Measurements from ENCODE around the gene EDNRA.

Gene EDNRA

GRCh38 chr4:147586032-147586431 is 105.1 kb downstream of the EDNRA start:
- in situ Hi-C loops (cut with MboI; ENCODE audit: low sequenced_read_pairs), result no loop called here

DNA sequence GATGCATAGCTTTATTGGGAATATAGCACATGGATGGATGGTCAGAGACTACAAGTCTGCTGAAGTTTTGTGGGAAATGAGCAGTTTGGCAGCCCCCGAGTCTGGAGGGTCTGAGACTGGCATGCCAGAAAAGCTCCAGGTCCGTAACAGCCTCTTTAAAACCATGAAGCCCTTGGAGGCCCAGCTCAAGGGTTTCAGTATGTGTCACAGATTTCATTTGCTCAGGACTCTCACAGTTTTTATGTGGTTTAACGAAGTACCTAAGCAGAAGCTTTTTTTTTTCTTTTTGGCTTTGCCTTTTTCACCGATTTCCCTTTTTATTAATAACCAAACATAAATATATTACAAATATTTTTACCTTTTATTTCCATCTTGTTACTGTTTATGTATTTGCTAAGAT is 105.7 kb downstream of the EDNRA start:
- in situ Hi-C loops (cut with MboI; ENCODE audit: low sequenced_read_pairs), result no loop called here

DNA sequence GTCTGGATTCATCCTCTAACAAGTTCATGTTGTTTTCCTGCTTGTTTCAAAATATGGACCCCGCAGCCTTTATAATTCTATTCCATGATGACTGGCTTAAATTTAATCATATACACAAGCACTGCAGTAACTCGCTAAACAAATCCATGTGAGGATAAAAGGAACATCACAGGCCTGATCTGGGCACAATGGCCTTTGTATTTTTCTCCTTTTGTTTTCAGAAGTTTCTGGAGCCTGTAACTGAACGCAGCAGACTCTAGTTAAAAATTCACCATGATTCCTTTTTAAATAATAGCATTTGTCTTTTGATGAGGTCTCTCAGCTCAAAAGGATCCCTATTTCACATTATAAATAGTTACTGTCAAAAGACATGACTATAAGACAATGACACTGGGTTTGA is 106.1 kb downstream of the EDNRA start:
- in situ Hi-C loops (cut with MboI; ENCODE audit: low sequenced_read_pairs), result no loop called here

- in situ Hi-C loops (cut with MboI; ENCODE audit: low sequenced_read_pairs), result no loop called here
Observed at GRCh38 chr4:147589586-147589985, 108.7 kb downstream of the EDNRA start.

GRCh38 chr4:147590249-147590920 is 109.5 kb downstream of the EDNRA start:
- in situ Hi-C loops (cut with MboI; ENCODE audit: low sequenced_read_pairs), result no loop called here

DNA sequence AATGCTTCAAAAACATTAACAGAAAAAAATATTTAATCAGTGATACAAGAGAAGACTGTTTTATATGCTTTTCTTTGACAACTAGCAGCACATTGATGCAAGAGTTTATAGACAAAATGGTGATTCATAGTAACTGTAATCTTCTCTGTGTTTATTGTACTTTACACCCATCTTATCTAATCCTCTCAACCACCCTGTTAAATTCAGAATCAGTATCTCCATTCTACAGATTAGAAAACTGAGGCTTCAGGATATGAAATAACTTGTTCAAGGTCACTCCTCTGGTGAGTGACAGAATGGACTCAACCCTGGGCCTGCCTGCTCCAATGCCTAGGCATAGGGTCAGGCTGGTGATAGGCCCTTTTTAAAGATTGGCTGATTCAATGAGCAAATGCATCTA is 110.2 kb downstream of the EDNRA start:
- in situ Hi-C loops (cut with MboI; ENCODE audit: low sequenced_read_pairs), result no loop called here

DNA sequence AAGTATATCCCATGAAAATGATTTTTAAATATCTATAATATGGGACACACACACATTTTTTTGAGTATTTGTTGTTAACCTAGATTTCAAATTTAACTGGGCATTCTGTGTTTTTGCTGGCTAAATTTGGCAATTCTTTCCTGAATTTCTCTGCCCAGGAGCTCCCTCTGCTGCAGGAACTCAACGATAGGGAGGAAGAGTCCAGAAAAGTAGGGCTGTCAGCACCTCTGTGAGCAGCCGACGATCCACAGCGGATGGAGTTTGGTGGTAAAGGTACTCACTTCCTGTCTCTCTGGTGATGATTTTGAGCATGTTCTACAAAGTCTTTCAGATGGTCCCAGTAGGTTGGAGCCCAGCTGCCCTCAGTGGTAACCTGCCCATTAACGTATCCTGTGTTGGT is 113.2 kb downstream of the EDNRA start:
- in situ Hi-C loops (cut with MboI; ENCODE audit: low sequenced_read_pairs), result no loop called here

Data from HL-60/S4 (cell line).